NCI-H1105 treated with DMSO at 0.1 percent for 48 hours (cell line): ENCODE measurements around the gene CEP131.

Source experiments
- DNase-seq: peaks from one replicate; lab custom pipeline; 2025; lab: John Stamatoyannopoulos, UW

The CEP131 gene

GRCh38 chr17:81222906-81223761, at the start of gene CEP131:
Gene CEP131, minus strand, starts transcription at chr17:81222965. Its CDS starts 2,909 bp downstream, at chr17:81220056.
- DNase-seq, result peak; percentile 93

DNA sequence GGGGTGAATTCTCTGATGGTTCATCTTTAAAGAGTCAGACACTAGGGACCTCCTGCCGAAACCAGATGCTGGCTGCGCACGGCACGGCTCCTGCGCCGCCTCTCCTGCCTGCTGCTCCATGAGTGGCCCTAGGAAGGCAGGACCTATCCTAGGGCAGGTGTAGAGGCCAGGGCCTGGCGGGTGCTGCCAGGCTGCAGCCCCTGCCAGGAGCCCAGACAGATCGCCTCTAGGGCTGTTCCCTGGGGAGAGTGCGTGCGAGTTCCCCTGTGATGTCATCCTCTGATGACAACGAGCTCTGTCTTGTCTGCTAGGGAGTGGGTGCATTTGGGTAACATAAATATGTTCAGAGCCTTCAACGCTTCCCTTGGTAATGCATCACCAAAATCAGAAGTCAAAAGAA, 48.5 kb upstream of the CEP131 start:
- no peak for DNase-seq

- no peak for DNase-seq
These were observed 47.5 kb upstream of the CEP131 start for GRCh38 chr17:81270279-81270678.

DNA sequence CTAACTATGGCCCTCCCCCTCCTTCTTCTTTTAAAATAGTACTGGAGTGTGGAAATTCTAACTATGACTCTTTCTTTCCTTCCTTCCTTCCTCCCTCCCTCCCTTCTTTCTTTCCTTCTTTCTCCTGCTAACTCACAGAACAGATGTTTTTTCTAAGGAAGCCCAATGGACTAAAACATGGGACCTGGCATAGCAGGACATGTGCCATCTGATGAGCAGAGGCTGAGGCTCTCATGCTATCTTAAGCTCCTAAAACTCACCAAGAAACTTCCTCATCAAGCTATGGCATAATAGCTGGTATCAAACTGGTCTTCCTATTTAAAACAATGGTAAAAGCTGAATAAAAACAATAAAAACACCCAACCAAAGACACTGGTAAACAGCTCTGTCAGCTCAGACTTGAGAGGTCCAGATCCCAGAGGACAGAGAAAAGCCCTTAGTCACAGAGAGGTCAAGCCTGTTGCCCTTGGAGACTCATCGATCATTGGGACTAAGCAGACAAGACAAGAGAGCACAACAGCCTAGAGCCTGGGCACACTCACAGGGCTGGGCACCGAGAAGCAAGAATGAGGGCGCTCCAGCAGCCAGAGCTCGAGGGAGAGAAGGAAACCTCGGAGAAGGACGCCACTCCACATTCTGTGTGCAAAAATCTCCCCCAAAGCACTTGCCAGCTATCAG, 44.8 kb upstream of the CEP131 start:
- DNase-seq, result no peak

GRCh38 chr17:81265576-81265975, 42.8 kb upstream of the CEP131 start:
- no peak for DNase-seq

DNA sequence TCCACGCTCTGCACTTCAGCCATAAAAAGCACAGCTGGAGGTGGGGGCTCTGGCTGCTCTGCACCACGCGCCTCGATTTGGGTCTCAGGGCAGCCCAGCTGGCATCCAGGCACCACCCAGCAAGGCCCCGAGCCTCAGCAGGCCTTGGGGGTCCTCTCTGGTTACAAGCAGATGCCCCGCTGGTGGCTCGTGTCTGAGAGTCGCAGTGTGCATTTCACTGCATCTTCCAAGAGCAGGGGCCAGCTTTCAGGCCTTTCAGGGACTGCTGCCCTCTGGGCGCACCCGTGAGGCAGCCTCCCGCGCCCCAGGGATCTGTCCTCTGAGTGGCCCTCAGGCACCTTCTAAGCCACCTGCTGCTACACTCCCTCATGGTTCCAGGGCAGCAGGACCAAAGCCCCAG, 41.9 kb upstream of the CEP131 start:
- no peak for DNase-seq

- no peak for DNase-seq
These were observed 40.8 kb upstream of the CEP131 start for GRCh38 chr17:81263371-81264181.

GRCh38 chr17:81261582-81262336, 39.0 kb upstream of the CEP131 start:
- DNase-seq, result no peak

DNA sequence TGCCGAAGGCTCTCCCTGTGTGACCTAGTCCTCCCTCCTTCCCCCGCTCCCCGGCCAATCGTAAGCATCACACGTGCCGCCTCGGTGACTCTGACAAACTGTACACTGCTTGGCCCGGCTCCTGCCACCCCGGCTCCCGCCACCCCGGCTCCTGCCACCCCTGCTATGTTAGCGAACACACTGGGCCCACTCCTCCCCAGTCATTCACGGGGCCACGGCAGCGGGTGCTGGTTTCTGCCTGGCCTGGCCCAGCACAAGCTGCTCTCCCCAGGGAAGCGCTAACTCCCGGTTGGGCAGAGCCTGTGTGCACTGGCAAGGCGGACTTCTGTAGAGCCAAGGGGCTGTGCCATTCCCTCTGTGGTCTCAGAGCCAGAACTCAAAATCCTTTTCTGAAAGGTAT, 38.3 kb upstream of the CEP131 start:
- DNase-seq, result no peak

DNA sequence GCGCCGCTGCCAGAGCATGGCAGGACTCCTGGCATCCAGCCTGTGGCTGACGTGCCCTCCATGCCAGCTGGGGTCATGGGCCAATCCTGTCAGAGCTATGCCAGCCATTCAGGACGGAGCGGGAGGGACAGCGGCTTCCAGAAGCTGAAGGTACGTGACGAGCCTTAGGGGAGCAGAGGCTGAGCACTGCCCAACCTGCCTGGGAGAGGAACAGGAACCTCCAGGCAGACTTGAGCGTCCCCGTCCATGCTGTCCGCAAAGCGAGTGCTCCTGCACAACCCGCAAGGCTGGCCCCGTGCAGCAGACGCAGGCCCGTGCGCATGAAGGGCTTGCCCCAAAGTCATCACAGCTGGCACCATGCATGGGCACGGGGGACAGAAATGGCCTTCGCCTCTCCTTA, 37.9 kb upstream of the CEP131 start:
- DNase-seq, result no peak

- DNase-seq, result no peak
These were observed 37.4 kb upstream of the CEP131 start for GRCh38 chr17:81260171-81260570.

GRCh38 chr17:81259058-81259605, 36.4 kb upstream of the CEP131 start:
- no peak for DNase-seq

DNA sequence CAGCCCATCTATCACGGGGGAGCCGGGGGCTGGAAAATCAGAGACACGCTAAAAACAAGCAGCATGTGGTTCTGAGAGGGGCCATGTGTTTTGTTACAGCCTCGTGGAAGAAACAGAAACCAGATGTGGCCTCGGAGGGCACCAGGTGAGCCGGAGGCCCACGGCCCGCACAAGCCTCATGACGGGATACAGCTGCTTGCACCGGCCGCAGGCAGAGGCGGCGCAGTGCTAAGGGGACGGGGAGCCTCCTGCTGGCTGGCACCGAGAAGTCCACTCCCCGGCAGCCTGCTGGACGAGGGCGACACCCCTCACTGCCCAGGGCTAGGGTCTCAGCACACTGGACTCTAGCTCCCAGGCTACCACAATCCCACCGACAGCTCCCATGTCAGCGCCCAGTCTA, 35.5 kb upstream of the CEP131 start:
- no peak for DNase-seq

- DNase-seq, result no peak
These were observed 34.8 kb upstream of the CEP131 start for GRCh38 chr17:81257533-81257932.

DNA sequence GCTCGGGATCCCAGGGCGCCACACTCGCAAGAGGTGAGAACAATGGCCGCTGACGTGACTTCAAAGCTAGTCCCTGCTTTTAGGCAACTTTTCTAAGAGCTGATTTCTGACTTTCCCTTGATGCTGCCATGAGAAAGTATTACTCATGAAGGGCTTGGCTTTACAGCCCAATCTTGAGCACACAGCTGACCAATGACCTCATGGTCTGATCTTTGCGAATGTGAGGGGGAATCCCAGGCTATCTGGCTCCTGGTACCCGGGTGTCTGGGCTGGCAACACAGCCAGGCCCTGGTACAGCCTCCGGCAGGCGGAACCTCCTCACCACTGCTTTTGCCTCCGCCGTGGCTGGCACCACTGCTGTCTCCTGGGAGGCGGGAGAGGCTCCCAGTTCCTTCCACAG, 33.9 kb upstream of the CEP131 start:
- no peak for DNase-seq

GRCh38 chr17:81254955-81255717, 32.4 kb upstream of the CEP131 start:
- peak; percentile 1 for DNase-seq

GRCh38 chr17:81253358-81254131, 30.8 kb upstream of the CEP131 start:
- DNase-seq, result peak; percentile 31

- DNase-seq, result no peak
These were observed 30.2 kb upstream of the CEP131 start for GRCh38 chr17:81252987-81253329.

- DNase-seq, result no peak
These were observed 29.7 kb upstream of the CEP131 start for GRCh38 chr17:81252326-81252986.
